HepG2 (cell line): ENCODE results near the gene CPNE1. TPM values are rescaled to one million over a fixed set of nuclear protein-coding genes. Genes with fewer than 3 reads are reported as not detected.

Source experiments
- ASH2L ChIP-seq: fragments of 300-600, 200-600 bp; sonication (generic); IDR thresholded peaks from 2 replicates; pipeline ENCODE4 v1.7.0; 2017; ENCODE audit warnings: low read depth, mild to moderate bottlenecking, moderate library complexity, mixed read lengths, low read length; ENCODE audit not compliant: insufficient read length
- ATAD3A ChIP-seq: sonication (generic); formaldehyde crosslinking; IDR thresholded peaks from 2 replicates; pipeline ENCODE4 v1.4.0; 2020; ENCODE audit warnings: missing genetic modification reagents
- GLMP ChIP-seq: sonication (generic); formaldehyde crosslinking; IDR thresholded peaks from 2 replicates; pipeline ENCODE4 v1.9.0; 2021; ENCODE audit warnings: missing genetic modification reagents, mild to moderate bottlenecking, borderline replicate concordance
- HNF4A ChIP-seq: sonication (generic); formaldehyde crosslinking; IDR thresholded peaks from 2 replicates; pipeline ENCODE4 v1.4.0; 2020; ENCODE audit warnings: missing genetic modification reagents
- JUNB ChIP-seq: sonication (generic); formaldehyde crosslinking; IDR thresholded peaks from 2 replicates; pipeline ENCODE4 v1.8.0; 2022; ENCODE audit warnings: missing genetic modification reagents, mild to moderate bottlenecking, borderline replicate concordance
- MAX ChIP-seq: IDR thresholded peaks from 2 replicates; pipeline ENCODE4 v1.6.1; 2012; ENCODE audit warnings: inconsistent platforms
- NCOA2 ChIP-seq: sonication (generic); formaldehyde crosslinking; IDR thresholded peaks from 2 replicates; pipeline ENCODE4 v1.8.0; 2022; ENCODE audit warnings: inconsistent platforms
- NR2F2 ChIP-seq: IDR thresholded peaks from 2 replicates; pipeline ENCODE4 v1.6.1; 2012; ENCODE audit warnings: low read depth, inconsistent platforms, borderline replicate concordance
- SMAD3 ChIP-seq: sonication (generic); formaldehyde crosslinking; IDR thresholded peaks from 2 replicates; pipeline ENCODE4 v1.4.0; 2020; ENCODE audit warnings: missing genetic modification reagents
- SMARCE1 ChIP-seq: fragments of 450-650 bp; IDR thresholded peaks from 2 replicates; pipeline ENCODE4 v1.6.1; 2017; ENCODE audit warnings: borderline replicate concordance
- TARDBP ChIP-seq: sonication (generic); formaldehyde crosslinking; IDR thresholded peaks from 2 replicates; pipeline ENCODE4 v1.8.0; 2022; ENCODE audit warnings: mild to moderate bottlenecking, missing genetic modification reagents
- ZNF143 ChIP-seq: sonication (generic); formaldehyde crosslinking; IDR thresholded peaks from 2 replicates; pipeline ENCODE4 v1.4.0; 2020; ENCODE audit warnings: missing genetic modification reagents
- ZNF235 ChIP-seq: sonication (generic); formaldehyde crosslinking; IDR thresholded peaks from 2 replicates; pipeline ENCODE4 v1.8.1; 2023; ENCODE audit warnings: mild to moderate bottlenecking, missing genetic modification reagents, borderline replicate concordance
- ZNF33A ChIP-seq: sonication (generic); formaldehyde crosslinking; IDR thresholded peaks from 2 replicates; pipeline ENCODE4 v1.5.1; 2020; ENCODE audit warnings: missing genetic modification reagents, mild to moderate bottlenecking, moderate library complexity, borderline replicate concordance
- ZNF407 ChIP-seq: sonication (generic); formaldehyde crosslinking; IDR thresholded peaks from one replicate; pipeline ENCODE4 v1.5.1; 2020; ENCODE audit warnings: mild to moderate bottlenecking, missing genetic modification reagents; ENCODE audit errors: not compliant biosample characterization
- ZNF547 ChIP-seq: sonication (generic); formaldehyde crosslinking; IDR thresholded peaks from 2 replicates; pipeline ENCODE4 v1.5.1; 2020; ENCODE audit warnings: mild to moderate bottlenecking, missing genetic modification reagents
- ZNF709 ChIP-seq: sonication (generic); formaldehyde crosslinking; IDR thresholded peaks from 2 replicates; pipeline ENCODE4 v1.5.0; 2020; ENCODE audit warnings: mild to moderate bottlenecking, missing genetic modification reagents
- ZNF740 ChIP-seq: sonication (generic); formaldehyde crosslinking; IDR thresholded peaks from 2 replicates; pipeline ENCODE4 v1.4.0; 2020; ENCODE audit warnings: missing genetic modification reagents
- polyA plus RNA-seq, 8 experiments: library from polyadenylated mRNA; depleted of rRNA in 3 of 8; stranded (reverse) in 7 of 8; unstranded in 1 of 8; fragments of >200 nt; fragmentation: Illumina TruSeq in 4 of 8; extraction: Trizol in 4 of 8; gene quantifications; 2 replicates each; pipeline versions ENCODE4 v1.2.1 to v1.2.3, GENCODE V29; 2011 to 2016; ENCODE audit warnings: low read depth in 4 of 8, missing spikeins in 1 of 8, mixed read lengths in 1 of 8; ENCODE audit not compliant: insufficient read depth in 1 of 8
- total RNA-seq, 5 experiments: library from RNA; depleted of rRNA; stranded (reverse); fragments of >200 nt; fragmentation: Illumina TruSeq; extraction: Trizol; gene quantifications; 2 replicates each; pipeline ENCODE4 v1.2.3, GENCODE V29; 2016; ENCODE audit warnings: low read depth in 1 of 5

CPNE1 gene
- total and polyA plus RNA-seq, 2 of the 13 experiments (the other 11 are each of a cell fraction or from before 2014, with no cell fraction given) = 408 to 431 TPM

GRCh38 chr20:35702824-35703695 is 38.4 kb upstream of the CPNE1 start (continued):
- TF ChIP-seq ZNF407 (CRISPR knock-in tag) (no peak), TARDBP (CRISPR knock-in tag) (0 out of 2 replicates have a peak, but pooled peaks have one; percentile 13), ZNF709 (no peak), ATAD3A (CRISPR knock-in tag) (no peak), NR2F2 (0 out of 2 replicates have a peak, but pooled peaks have one; percentile 18), ZNF33A (no peak), MAX (no peak), SMAD3 (CRISPR knock-in tag) (0 out of 2 replicates have a peak, but pooled peaks have one; percentile 2), SMARCE1 (no peak), HNF4A (CRISPR knock-in tag) (no peak), JUNB (no peak), ASH2L (no peak), ZNF235 (no peak), GLMP (CRISPR knock-in tag) (no peak), ZNF740 (CRISPR knock-in tag) (no peak), NCOA2 (CRISPR knock-in tag) (peak; percentile 35; the same call in 1 of the 2 replicates), ZNF547 (CRISPR knock-in tag) (no peak), ZNF143 (CRISPR knock-in tag) (no peak)
